NCI-H2227 treated with DMSO at 0.1 percent for 48 hours (cell line): ENCODE data around the gene USP17L11.
"Not testable (repeated sequence)": the region's sequence is repeated elsewhere in the genome, so short reads cannot be mapped to it uniquely, and the experiment has no call there.

Experiments
- DNase-seq: peaks from one replicate; lab custom pipeline; 2025; lab: John Stamatoyannopoulos, UW

The USP17L11 gene

DNA sequence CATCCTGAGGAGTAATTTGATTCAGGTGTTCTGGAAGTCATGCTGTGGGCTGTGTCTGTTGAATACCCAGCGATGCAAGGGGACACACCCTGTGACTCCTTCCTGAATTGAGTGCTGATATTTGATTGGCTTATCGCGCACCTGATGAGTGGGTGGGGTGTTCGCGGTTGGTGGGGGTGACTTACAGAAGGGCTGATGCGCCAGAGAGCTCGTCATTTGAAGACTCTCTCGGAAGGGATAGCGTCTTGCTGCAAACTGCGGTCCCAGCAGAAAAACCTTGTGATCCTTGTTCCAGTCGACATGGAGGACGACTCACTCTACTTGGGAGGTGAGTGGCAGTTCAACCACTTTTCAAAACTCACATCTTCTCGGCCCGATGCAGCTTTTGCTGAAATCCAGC is at the start of gene USP17L11:
USP17L11 (plus strand) TSS at position 301 of the 400 bp plus-strand sequence; CDS start at position 301, 0 bp downstream.
- DNase-seq: not testable (repeated sequence)

DNA sequence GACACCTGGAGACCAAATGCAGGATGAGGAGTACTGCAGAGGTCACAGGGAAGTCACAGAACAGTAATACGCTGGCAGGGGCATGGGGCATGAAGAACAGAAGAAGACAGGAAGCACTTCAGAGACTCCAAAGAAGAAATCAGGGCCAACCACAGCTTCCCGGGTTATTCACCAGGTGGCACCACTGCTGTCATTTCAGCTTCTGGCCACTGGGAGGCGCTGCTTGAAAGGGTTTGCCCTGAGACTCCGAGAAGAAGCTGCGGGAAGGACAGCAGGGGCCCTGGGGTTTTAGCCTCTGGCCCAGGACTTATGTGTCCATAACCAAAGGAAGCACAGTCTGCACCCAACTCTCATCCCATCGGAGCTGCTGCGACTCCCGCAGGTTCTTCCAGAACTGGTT is 49.2 kb upstream of the USP17L11 start:
- not testable (repeated sequence) for DNase-seq

DNA sequence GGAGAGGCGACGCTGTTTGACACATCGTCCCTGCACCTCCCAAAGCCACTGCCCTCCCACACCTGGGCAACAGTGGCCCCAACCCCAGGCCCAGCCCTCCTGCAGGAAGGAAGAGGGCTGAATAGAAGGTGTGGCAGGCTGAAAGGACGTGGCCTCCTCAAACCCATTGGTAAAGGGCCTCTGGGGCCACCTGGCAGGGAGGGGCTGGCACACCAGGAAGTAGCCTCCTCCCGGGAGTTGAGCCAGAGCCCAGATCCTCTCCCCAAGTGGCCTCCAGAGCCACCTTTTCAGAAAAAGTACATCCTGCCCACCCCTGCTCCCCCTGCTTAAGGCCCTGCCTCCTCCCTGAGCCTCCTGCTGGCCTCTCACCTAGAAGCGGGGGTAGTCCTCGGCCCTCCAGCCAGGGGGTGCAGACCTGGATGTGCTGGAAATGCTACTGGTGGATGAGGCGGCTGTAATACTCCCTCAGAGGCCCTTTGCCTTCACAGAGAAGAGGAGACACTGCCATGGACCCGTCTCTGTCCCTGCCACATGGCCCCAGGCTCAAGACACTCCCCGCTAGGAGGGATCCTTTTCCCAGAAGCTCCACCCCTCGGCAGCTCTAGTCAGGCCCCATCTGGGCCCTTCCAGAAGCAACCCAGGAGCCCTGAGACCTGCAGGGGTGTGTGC is 45.3 kb upstream of the USP17L11 start, which contains the start of gene FAM90A26:
FAM90A26 (plus strand) TSS at position 619 of the 669 bp plus-strand sequence. CDS start 2,764 bp downstream, outside the sequence.
- DNase-seq: not testable (repeated sequence)

GRCh38 chr4:9210357-9210756 is 4.8 kb upstream of the USP17L11 start, which contains the start of gene USP17L10:
Gene USP17L10 (plus strand): TSS chr4:9210657. CDS start chr4:9210657, 0 bp downstream.
- not testable (repeated sequence) for DNase-seq

GRCh38 chr4:9214701-9215100 is 504 bp upstream of the USP17L11 start:
- not testable (repeated sequence) for DNase-seq

GRCh38 chr4:9219852-9220251 is 4.6 kb downstream of the USP17L11 start, which contains the start of gene USP17L12:
Gene USP17L12 (plus strand): TSS chr4:9220152. CDS start chr4:9220152, 0 bp downstream.
- DNase-seq: not testable (repeated sequence)

- DNase-seq: not testable (repeated sequence)
These were observed 9.4 kb downstream of the USP17L11 start, which contains the start of gene USP17L13 for GRCh38 chr4:9224596-9224995. Gene USP17L13 (plus strand): TSS chr4:9224896. CDS start chr4:9224896, 0 bp downstream.

GRCh38 chr4:9230249-9230648 is 15.0 kb downstream of the USP17L11 start:
- DNase-seq: not testable (repeated sequence)

DNA sequence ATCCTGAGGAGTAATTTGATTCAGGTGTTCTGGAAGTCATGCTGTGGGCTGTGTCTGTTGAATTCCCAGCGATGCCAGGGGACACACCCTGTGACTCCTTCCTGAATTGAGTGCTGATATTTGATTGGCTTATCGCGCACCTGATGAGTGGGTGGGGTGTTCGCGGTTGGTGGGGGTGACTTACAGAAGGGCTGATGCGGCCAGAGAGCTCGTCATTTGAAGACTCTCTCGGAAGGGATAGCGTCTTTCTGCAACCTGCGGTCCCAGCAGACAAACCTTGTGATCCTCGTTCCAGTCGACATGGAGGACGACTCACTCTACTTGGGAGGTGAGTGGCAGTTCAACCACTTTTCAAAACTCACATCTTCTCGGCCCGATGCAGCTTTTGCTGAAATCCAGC is 18.9 kb downstream of the USP17L11 start, which contains the start of gene USP17L15:
USP17L15 (plus strand) TSS at position 301 of the 400 bp plus-strand sequence; CDS start at position 301, 0 bp downstream.
- not testable (repeated sequence) for DNase-seq

- not testable (repeated sequence) for DNase-seq
These were observed 23.3 kb downstream of the USP17L11 start for GRCh38 chr4:9238461-9238860.

- DNase-seq: not testable (repeated sequence)
These were observed 28.4 kb downstream of the USP17L11 start, which contains the start of gene USP17L17 for GRCh38 chr4:9243579-9243978. Gene USP17L17 (plus strand): TSS chr4:9243879. CDS start chr4:9243879, 0 bp downstream.

DNA sequence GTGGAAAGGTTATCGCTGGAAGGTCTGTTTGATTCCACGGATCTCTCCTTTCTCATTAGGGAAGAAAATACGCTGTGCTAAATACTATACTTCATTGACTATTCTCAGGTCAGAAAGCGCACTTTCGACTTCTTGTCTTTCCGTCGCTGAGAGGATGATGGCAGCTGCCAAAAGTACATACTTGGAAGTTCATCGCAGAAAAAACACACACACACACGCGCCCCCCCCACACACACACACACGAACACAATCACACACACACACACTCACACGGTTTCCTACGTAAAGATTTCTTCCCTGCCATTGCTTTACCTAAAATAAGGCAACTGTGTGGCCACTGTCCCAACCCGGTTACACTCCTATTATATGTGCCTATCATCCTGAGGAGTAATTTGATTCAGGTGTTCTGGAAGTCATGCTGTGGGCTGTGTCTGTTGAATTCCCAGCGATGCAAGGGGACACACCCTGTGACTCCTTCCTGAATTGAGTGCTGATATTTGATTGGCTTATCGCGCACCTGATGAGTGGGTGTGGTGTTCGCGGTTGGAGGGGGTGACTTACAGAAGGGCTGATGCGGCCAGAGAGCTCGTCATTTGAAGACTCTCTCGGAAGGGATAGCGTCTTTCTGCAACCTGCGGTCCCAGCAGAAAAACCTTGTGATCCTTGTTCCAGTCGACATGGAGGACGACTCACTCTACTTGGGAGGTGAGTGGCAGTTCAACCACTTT is 32.9 kb downstream of the USP17L11 start, which contains the start of gene USP17L18:
USP17L18 (plus strand) TSS at position 678 of the 728 bp plus-strand sequence; CDS start at position 678, 0 bp downstream.
- not testable (repeated sequence) for DNase-seq

- DNase-seq: not testable (repeated sequence)
These were observed 37.9 kb downstream of the USP17L11 start, which contains the start of gene USP17L19 for GRCh38 chr4:9253078-9253477. Gene USP17L19 (plus strand): TSS chr4:9253378. CDS start chr4:9253378, 0 bp downstream.

DNA sequence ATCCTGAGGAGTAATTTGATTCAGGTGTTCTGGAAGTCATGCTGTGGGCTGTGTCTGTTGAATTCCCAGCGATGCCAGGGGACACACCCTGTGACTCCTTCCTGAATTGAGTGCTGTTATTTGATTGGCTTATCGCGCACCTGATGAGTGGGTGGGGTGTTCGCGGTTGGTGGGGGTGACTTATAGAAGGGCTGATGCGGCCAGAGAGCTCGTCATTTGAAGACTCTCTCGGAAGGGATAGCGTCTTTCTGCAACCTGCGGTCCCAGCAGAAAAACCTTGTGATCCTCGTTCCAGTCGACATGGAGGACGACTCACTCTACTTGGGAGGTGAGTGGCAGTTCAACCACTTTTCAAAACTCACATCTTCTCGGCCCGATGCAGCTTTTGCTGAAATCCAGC is 42.6 kb downstream of the USP17L11 start, which contains the start of gene USP17L20:
USP17L20 (plus strand) TSS at position 301 of the 400 bp plus-strand sequence; CDS start at position 301, 0 bp downstream.
- not testable (repeated sequence) for DNase-seq

DNA sequence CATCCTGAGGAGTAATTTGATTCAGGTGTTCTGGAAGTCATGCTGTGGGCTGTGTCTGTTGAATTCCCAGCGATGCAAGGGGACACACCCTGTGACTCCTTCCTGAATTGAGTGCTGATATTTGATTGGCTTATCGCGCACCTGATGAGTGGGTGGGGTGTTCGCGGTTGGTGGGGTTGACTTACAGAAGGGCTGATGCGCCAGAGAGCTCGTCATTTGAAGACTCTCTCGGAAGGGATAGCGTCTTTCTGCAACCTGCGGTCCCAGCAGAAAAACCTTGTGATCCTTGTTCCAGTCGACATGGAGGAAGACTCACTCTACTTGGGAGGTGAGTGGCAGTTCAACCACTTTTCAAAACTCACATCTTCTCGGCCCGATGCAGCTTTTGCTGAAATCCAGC is 47.4 kb downstream of the USP17L11 start, which contains the start of gene USP17L21:
USP17L21 (plus strand) TSS at position 301 of the 400 bp plus-strand sequence; CDS start at position 301, 0 bp downstream.
- not testable (repeated sequence) for DNase-seq
